Activated naive CD4-positive, alpha-beta T cell treated with anti-CD3 and anti-CD28 coated beads, Interleukin-2, amount 50 U/mL, for 24 hours (primary cell): ENCODE results near the gene FOXF1.

Experiments
- H3K27ac Mint-ChIP-seq: one replicate; pipeline ENCODE4 v1.8.0; 2021; ENCODE audit warnings: mild to moderate bottlenecking, mixed read lengths
- H3K27me3 Mint-ChIP-seq: one replicate; pipeline ENCODE4 v1.8.0; 2021; ENCODE audit warnings: mixed read lengths
- H3K36me3 Mint-ChIP-seq: one replicate; pipeline ENCODE4 v1.8.0; 2021; ENCODE audit warnings: mixed read lengths
- H3K4me1 Mint-ChIP-seq: one replicate; pipeline ENCODE4 v1.8.0; 2021; ENCODE audit warnings: mixed read lengths
- H3K4me3 Mint-ChIP-seq: one replicate; pipeline ENCODE4 v1.8.0; 2021; ENCODE audit warnings: mild to moderate bottlenecking, mixed read lengths
- H3K9me3 Mint-ChIP-seq: one replicate; pipeline ENCODE4 v1.8.0; 2021; ENCODE audit warnings: mixed read lengths

FOXF1 gene

GRCh38 chr16:86507173-86508027 lies 2.9 kb upstream of the FOXF1 start:
- H3K9me3 Mint-ChIP-seq, result no peaks in the 10 kb centered on the region
- peaks cover 51% of the 10 kb centered on the region for H3K27me3 Mint-ChIP-seq

GRCh38 chr16:86508028-86508946 lies 2.0 kb upstream of the FOXF1 start:
- H3K36me3 Mint-ChIP-seq, result no peaks in the 10 kb centered on the region
- peaks cover 50% of the 10 kb centered on the region for H3K27me3 Mint-ChIP-seq
- peaks cover 32% of the 10 kb centered on the region for H3K4me1 Mint-ChIP-seq
- H3K9me3 Mint-ChIP-seq, result no peaks in the 10 kb centered on the region
- peak overlapping the region; percentile 70 for H3K4me3 Mint-ChIP-seq
- H3K27ac Mint-ChIP-seq, result no peak overlapping the region

More at GRCh38 chr16:86507173-86508027, 2.9 kb upstream of the FOXF1 start:
- H3K4me3 Mint-ChIP-seq, result peak overlapping the region; percentile 70
- peaks cover 26% of the 10 kb centered on the region for H3K4me1 Mint-ChIP-seq
- H3K36me3 Mint-ChIP-seq, result no peaks in the 10 kb centered on the region
- H3K27ac Mint-ChIP-seq, result peak overlapping the region; percentile 62

- H3K27ac Mint-ChIP-seq, result peak overlapping the region; percentile 55
- peak overlapping the region; percentile 74 for H3K4me3 Mint-ChIP-seq
- no peaks in the 10 kb centered on the region for H3K9me3 Mint-ChIP-seq
- no peaks in the 10 kb centered on the region for H3K36me3 Mint-ChIP-seq
- H3K4me1 Mint-ChIP-seq, result peaks cover 36% of the 10 kb centered on the region
- H3K27me3 Mint-ChIP-seq, result peaks cover 49% of the 10 kb centered on the region
These were observed 1.2 kb upstream of the FOXF1 start for GRCh38 chr16:86508947-86509758.

- Mint-ChIP-seq H3K4me3 (peak overlapping the region; percentile 74), H3K9me3 (no peaks in the 10 kb centered on the region), H3K36me3 (no peaks in the 10 kb centered on the region), H3K27ac (no peak overlapping the region), H3K4me1 (peaks cover 36% of the 10 kb centered on the region), H3K27me3 (peaks cover 49% of the 10 kb centered on the region)
These were observed 415 bp upstream of the FOXF1 start for GRCh38 chr16:86509759-86510464.

- Mint-ChIP-seq H3K4me1 (peaks cover 28% of the 10 kb centered on the region), H3K36me3 (no peaks in the 10 kb centered on the region)
These were observed 1.2 kb downstream of the FOXF1 start for GRCh38 chr16:86511317-86512161.

GRCh38 chr16:86512301-86512859 lies 2.1 kb downstream of the FOXF1 start:
- Mint-ChIP-seq H3K27me3 (peaks cover 43% of the 10 kb centered on the region), H3K4me3 (no peak overlapping the region), H3K27ac (no peak overlapping the region), H3K9me3 (no peaks in the 10 kb centered on the region), H3K4me1 (peaks cover 26% of the 10 kb centered on the region), H3K36me3 (no peaks in the 10 kb centered on the region)

More at GRCh38 chr16:86511317-86512161, 1.2 kb downstream of the FOXF1 start:
- H3K9me3 Mint-ChIP-seq, result no peaks in the 10 kb centered on the region
- peak overlapping the region; percentile 9 for H3K4me3 Mint-ChIP-seq
- peaks cover 44% of the 10 kb centered on the region for H3K27me3 Mint-ChIP-seq
- H3K27ac Mint-ChIP-seq, result no peak overlapping the region

- Mint-ChIP-seq H3K27ac (no peak overlapping the region), H3K36me3 (no peaks in the 10 kb centered on the region), H3K9me3 (no peaks in the 10 kb centered on the region), H3K4me1 (peaks cover 20% of the 10 kb centered on the region), H3K27me3 (peaks cover 41% of the 10 kb centered on the region), H3K4me3 (no peak overlapping the region)
These were observed 2.6 kb downstream of the FOXF1 start for GRCh38 chr16:86512860-86513470.

GRCh38 chr16:86513471-86514277 lies 3.3 kb downstream of the FOXF1 start:
- peaks cover 46% of the 10 kb centered on the region for H3K27me3 Mint-ChIP-seq
- no peaks in the 10 kb centered on the region for H3K9me3 Mint-ChIP-seq
- peak overlapping the region; percentile 2 for H3K4me3 Mint-ChIP-seq
- H3K4me1 Mint-ChIP-seq, result peaks cover 20% of the 10 kb centered on the region
- peak overlapping the region; percentile 9 for H3K27ac Mint-ChIP-seq
- no peaks in the 10 kb centered on the region for H3K36me3 Mint-ChIP-seq

- Mint-ChIP-seq H3K36me3 (no peaks in the 10 kb centered on the region), H3K9me3 (no peaks in the 10 kb centered on the region), H3K4me3 (no peak overlapping the region)
These were observed 4.4 kb downstream of the FOXF1 start for GRCh38 chr16:86514481-86515376.

GRCh38 chr16:86515413-86515776 lies 5.1 kb downstream of the FOXF1 start:
- Mint-ChIP-seq H3K9me3 (no peaks in the 10 kb centered on the region), H3K4me3 (no peak overlapping the region), H3K27me3 (peaks cover 49% of the 10 kb centered on the region), H3K27ac (no peak overlapping the region), H3K4me1 (peaks cover 24% of the 10 kb centered on the region), H3K36me3 (no peaks in the 10 kb centered on the region)

More at GRCh38 chr16:86514481-86515376, 4.4 kb downstream of the FOXF1 start:
- Mint-ChIP-seq H3K27me3 (peaks cover 49% of the 10 kb centered on the region), H3K27ac (peak overlapping the region; percentile 23), H3K4me1 (peaks cover 22% of the 10 kb centered on the region)

- Mint-ChIP-seq H3K36me3 (no peaks in the 10 kb centered on the region), H3K27ac (no peak overlapping the region)
These were observed 5.7 kb downstream of the FOXF1 start for GRCh38 chr16:86515777-86516622.

More at GRCh38 chr16:86515777-86516622, 5.7 kb downstream of the FOXF1 start:
- Mint-ChIP-seq H3K9me3 (no peaks in the 10 kb centered on the region), H3K27me3 (peaks cover 47% of the 10 kb centered on the region), H3K4me1 (peaks cover 24% of the 10 kb centered on the region), H3K4me3 (no peak overlapping the region)
